ENCODE measurements around the gene TMED10.
A peak's percentile ranks its signal among the peaks of the same experiment; 100 is the strongest.
"Not testable (repeated sequence)": the region's sequence is repeated elsewhere in the genome, so short reads cannot be mapped to it uniquely, and the experiment has no call there.

TMED10 gene

GRCh38 chr14:75197338-75197737 lies 20.9 kb upstream of the TMED10 start:
- DNase-seq, result no peak
- in situ Hi-C loops (cut with MboI; ENCODE audit: low pct_unique_long_range_greater_than_20kb, low sequenced_read_pairs), result no loop called here

DNA sequence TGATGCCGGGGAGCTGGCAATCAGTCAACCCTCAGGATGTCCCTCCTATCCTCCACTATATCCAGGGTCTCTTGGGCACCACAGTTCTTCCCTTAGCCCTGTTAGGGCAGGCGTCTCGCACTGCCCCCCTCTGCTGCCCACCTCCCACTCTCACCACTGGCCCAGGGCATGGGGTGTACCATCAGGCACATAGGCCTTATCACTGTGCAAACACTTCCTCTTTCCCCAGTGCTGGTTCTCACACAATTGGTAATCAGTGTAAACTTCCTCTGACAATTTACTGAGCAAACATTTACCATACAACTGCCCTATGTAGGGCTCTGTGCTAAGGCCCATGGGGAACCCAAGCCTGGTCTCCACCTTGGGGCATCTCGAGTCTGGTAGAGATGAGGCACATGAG lies 20.1 kb upstream of the TMED10 start:
- peak; percentile 71 for DNase-seq
- in situ Hi-C loops (cut with MboI; ENCODE audit: low pct_unique_long_range_greater_than_20kb, low sequenced_read_pairs), result no loop called here

DNA sequence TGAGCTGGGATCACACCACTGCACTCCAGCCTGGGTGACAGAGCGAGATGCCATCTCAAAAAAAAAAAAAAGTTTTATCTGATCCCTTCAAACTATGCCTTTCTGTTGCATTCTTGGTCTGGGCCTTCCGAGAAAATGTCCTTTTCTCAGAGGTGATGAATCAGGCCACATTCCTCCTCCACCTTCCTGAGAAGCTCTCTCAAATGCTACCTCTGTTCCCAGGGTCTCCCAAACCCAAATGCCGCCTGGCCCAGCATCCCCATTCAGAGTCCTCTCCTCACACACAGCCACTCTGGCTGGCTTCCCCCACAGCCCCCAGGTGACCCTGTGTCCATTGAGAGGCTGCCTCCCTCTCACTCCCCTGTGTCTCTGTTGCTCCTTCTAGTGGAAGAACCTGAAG lies 19.7 kb upstream of the TMED10 start:
- in situ Hi-C loops (cut with MboI; ENCODE audit: low pct_unique_long_range_greater_than_20kb, low sequenced_read_pairs), result no loop called here
- no peak for DNase-seq

- in situ Hi-C loops (cut with MboI; ENCODE audit: low pct_unique_long_range_greater_than_20kb, low sequenced_read_pairs), result no loop called here
- no peak for DNase-seq
These were observed 14.7 kb upstream of the TMED10 start for GRCh38 chr14:75191100-75191499.

- DNase-seq, result no peak
- in situ Hi-C loops (cut with MboI; ENCODE audit: low pct_unique_long_range_greater_than_20kb, low sequenced_read_pairs), result no loop called here
These were observed 13.6 kb upstream of the TMED10 start for GRCh38 chr14:75190023-75190422.

- in situ Hi-C loops (cut with MboI; ENCODE audit: low pct_unique_long_range_greater_than_20kb, low sequenced_read_pairs), result no loop called here
- DNase-seq, result peak; percentile 95
These were observed 12.3 kb upstream of the TMED10 start for GRCh38 chr14:75188520-75189268.

- no peak for DNase-seq
- in situ Hi-C loops (cut with MboI; ENCODE audit: low pct_unique_long_range_greater_than_20kb, low sequenced_read_pairs), result no loop called here
These were observed 11.7 kb upstream of the TMED10 start for GRCh38 chr14:75188086-75188485.

GRCh38 chr14:75186953-75187352 lies 10.5 kb upstream of the TMED10 start:
- in situ Hi-C loops (cut with MboI; ENCODE audit: low pct_unique_long_range_greater_than_20kb, low sequenced_read_pairs), result no loop called here
- no peak for DNase-seq

GRCh38 chr14:75185251-75186040 lies 9.0 kb upstream of the TMED10 start:
- in situ Hi-C loops (cut with MboI; ENCODE audit: low pct_unique_long_range_greater_than_20kb, low sequenced_read_pairs), result no loop called here

DNA sequence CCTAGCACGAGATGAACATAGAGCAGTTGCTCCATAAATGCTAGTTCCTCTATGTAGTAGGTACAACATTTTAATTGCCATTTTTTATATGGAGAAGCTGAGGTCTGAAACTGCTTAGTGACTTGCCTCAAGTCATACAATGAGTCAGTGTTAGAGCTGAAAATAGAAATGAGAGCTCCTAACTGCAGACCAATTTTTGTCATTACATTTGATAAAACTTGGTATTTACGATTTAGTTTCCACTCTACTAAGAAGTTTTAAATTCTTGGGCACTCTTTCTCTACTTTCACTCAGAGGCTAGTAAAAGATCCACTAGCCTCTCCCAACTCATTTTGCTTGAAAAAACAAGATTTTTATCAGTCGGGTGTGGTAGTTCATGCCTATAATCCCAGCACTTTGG lies 8.1 kb upstream of the TMED10 start:
- in situ Hi-C loops (cut with MboI; ENCODE audit: low pct_unique_long_range_greater_than_20kb, low sequenced_read_pairs), result no loop called here

More at GRCh38 chr14:75185251-75186040, 9.0 kb upstream of the TMED10 start:
- DNase-seq, result no peak

GRCh38 chr14:75184039-75184438 lies 7.6 kb upstream of the TMED10 start:
- DNase-seq, result no peak
- in situ Hi-C loops (cut with MboI; ENCODE audit: low pct_unique_long_range_greater_than_20kb, low sequenced_read_pairs), result no loop called here

More for the DNA sequence above, 8.1 kb upstream of the TMED10 start:
- peak; percentile 18 for DNase-seq

- no peak for DNase-seq
- in situ Hi-C loops (cut with MboI; ENCODE audit: low pct_unique_long_range_greater_than_20kb, low sequenced_read_pairs), result no loop called here
These were observed 6.8 kb upstream of the TMED10 start for GRCh38 chr14:75183225-75183624.

GRCh38 chr14:75182821-75183220 lies 6.4 kb upstream of the TMED10 start:
- in situ Hi-C loops (cut with MboI; ENCODE audit: low pct_unique_long_range_greater_than_20kb, low sequenced_read_pairs), result no loop called here
- DNase-seq, result peak; percentile 67

GRCh38 chr14:75182163-75182562 lies 5.8 kb upstream of the TMED10 start:
- DNase-seq; in situ Hi-C loops (cut with MboI; ENCODE audit: low pct_unique_long_range_greater_than_20kb, low sequenced_read_pairs): not testable (repeated sequence)

- in situ Hi-C loops (cut with MboI; ENCODE audit: low pct_unique_long_range_greater_than_20kb, low sequenced_read_pairs), result no loop called here
- DNase-seq, result no peak
These were observed 5.1 kb upstream of the TMED10 start for GRCh38 chr14:75181293-75182062.

- in situ Hi-C loops (cut with MboI; ENCODE audit: low pct_unique_long_range_greater_than_20kb, low sequenced_read_pairs), result no loop called here
- DNase-seq, result no peak
These were observed 703 bp downstream of the TMED10 start for GRCh38 chr14:75175677-75176141.

DNA sequence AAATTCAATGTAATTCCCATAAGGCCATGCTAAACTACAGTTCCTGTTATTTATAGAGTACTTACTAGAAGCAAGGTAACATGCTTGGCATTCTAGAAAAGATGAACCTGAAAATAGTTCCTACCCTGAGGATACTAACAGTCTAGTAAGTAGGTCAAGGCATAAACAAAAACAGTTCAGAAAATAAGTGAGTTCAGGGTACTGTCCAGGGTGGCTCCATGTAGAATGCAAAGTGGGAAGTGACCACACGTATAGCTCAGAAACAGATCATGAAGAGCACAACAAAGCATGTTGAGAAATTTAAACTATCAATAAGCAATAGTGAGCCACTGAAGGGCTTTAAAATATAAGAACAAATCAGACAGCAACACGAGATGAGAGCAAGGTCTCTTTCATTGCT lies 2.3 kb downstream of the TMED10 start:
- in situ Hi-C loops (cut with MboI; ENCODE audit: low pct_unique_long_range_greater_than_20kb, low sequenced_read_pairs), result no loop called here
- no peak for DNase-seq

DNA sequence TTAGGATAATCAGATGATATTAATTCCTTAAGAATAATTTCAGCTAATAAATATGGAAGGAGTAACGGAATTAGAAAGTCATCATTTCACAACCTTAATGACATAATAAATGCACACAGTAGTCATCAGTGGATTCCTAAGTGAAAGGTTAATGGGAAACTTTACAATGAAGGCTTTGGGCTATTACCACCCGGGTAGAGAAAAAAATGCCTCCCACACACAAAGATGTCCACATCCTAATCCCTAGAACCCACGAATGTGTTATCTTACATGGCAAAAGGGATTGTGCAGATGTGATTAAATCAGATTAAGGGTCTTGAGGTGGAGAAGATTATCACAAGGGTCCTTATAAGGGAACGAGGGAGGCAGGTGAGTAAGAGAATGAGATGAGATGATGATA lies 5.6 kb downstream of the TMED10 start:
- in situ Hi-C loops (cut with MboI; ENCODE audit: low pct_unique_long_range_greater_than_20kb, low sequenced_read_pairs), result no loop called here

DNA sequence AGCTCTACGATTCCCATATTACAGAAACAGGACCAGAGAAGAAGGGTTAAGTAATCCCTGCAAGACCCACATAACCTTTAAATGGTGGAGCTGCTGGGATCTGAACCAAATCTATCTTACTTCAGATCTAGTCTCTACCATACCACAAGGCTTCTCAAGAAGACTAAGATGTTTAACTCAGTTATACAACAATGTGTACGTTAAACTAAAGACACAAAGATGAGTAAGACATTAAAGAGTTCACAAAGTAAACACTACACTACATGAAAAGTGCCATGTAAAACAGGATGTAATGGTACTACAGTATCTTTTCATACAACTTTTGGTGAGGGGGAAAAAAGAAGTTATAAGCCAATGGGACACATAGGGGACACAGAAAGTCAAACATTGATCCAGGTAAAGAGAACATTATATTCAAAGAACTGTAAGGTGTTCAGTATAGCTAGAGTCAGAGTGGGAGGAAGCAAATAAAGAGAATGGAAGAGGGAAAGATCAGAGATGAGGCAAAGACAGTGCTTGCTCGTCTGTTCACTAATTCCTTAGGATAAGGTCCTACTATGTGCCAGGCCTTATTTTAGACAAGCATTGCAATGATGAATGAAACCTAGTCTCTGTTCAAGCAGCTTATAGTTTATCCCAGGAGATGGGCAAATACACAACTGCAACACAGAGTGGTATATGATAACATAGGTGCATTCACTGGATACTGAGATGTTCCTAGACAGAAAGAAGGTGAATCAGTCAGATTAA lies 7.7 kb downstream of the TMED10 start:
- in situ Hi-C loops (cut with MboI; ENCODE audit: low pct_unique_long_range_greater_than_20kb, low sequenced_read_pairs), result no loop called here

More for the DNA sequence above, 5.6 kb downstream of the TMED10 start:
- no peak for DNase-seq

More for the DNA sequence above, 7.7 kb downstream of the TMED10 start:
- DNase-seq, result no peak

Measured in KBM-7 (cell line).